OCI-M1 (cell line): Measurements from ENCODE around the gene CBL.

ENCODE experiments used
- DNase-seq: peaks from one replicate; lab custom pipeline; 2025; lab: John Stamatoyannopoulos, UW

Gene CBL

DNA sequence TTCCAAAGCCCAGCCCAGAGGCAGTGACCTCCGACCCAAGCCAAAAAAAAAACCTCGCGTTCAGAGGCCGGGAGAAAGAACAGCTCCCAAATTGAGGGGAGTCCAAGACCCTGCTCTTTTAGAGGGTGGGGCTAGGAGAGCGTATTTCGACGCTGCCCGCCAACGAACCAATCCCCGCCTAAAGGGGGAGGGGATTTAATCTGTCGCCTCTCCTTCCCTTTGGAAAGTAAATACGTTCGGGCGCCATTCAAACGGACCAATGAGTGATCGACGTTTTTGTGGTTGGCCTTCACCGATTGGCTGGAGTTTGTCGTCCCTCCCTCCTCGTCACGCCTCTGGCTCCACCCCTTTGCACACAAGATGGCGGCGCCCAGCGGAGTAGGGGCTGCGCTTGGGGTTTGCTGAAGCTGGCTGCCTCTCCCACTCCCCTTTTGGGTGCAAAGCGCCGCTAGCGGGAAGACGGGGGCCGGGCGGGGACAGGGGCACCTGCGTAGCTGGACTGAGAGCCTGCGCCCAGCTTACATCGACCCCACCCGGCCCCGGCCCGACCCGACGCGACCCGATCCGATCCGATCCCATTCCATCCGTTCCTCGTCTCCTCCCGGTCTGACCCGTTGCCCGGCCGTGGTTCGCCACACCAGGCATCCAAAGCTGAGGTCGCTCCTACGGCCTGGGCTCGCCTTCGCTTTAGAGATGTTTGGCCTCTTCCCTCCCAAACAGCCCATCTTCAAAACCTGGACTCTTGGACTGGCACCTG, 128.2 kb downstream of the CBL start, which contains the start of gene RNF26:
Gene RNF26 (plus strand): TSS at position 354 of the 757 bp plus-strand sequence. CDS start 596 bp downstream, outside the sequence.
- DNase-seq, result peak; percentile 100

DNA sequence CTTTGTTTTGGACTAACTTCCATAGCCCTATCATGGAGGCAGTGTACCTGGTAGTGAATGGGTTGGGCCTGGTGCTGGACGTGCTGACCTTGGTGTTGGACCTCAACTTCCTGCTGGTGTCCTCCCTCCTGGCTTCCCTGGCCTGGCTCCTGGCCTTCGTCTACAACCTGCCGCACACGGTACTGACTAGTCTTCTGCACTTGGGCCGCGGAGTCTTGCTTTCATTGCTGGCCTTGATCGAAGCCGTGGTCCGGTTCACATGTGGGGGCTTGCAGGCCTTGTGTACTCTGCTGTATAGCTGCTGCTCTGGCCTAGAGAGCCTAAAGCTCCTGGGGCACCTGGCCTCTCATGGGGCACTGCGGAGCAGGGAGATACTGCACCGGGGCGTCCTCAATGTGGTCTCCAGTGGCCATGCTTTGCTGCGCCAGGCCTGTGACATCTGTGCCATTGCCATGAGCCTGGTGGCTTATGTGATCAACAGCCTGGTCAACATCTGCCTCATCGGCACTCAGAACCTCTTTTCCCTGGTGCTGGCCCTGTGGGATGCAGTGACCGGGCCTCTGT, 129.0 kb downstream of the CBL start:
- DNase-seq, result no peak

DNA sequence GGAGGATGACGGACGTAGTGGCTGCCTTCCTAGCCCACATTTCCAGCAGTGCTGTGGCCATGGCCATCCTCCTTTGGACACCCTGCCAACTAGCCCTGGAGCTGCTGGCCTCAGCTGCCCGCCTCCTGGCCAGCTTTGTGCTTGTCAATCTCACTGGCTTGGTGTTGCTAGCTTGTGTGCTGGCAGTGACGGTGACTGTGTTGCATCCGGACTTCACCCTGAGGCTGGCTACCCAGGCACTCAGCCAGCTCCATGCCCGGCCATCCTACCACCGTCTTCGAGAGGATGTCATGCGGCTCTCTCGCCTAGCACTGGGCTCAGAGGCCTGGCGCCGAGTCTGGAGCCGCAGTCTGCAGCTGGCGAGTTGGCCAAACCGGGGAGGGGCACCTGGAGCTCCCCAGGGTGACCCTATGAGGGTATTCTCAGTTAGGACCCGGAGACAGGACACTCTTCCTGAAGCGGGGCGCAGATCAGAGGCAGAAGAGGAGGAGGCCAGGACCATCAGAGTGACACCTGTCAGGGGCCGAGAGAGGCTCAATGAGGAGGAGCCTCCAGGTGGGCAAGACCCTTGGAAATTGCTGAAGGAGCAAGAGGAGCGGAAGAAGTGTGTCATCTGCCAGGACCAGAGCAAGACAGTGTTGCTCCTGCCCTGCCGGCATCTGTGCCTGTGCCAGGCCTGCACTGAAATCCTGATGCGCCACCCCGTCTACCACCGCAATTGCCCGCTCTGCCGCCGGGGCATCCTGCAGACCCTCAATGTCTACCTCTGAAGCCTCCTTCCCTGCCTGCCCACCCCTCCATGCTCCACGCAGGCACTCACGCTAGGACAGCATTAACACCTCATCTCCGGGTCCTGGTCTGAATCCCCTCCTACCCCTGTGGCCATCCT, 129.8 kb downstream of the CBL start:
- DNase-seq, result no peak

DNA sequence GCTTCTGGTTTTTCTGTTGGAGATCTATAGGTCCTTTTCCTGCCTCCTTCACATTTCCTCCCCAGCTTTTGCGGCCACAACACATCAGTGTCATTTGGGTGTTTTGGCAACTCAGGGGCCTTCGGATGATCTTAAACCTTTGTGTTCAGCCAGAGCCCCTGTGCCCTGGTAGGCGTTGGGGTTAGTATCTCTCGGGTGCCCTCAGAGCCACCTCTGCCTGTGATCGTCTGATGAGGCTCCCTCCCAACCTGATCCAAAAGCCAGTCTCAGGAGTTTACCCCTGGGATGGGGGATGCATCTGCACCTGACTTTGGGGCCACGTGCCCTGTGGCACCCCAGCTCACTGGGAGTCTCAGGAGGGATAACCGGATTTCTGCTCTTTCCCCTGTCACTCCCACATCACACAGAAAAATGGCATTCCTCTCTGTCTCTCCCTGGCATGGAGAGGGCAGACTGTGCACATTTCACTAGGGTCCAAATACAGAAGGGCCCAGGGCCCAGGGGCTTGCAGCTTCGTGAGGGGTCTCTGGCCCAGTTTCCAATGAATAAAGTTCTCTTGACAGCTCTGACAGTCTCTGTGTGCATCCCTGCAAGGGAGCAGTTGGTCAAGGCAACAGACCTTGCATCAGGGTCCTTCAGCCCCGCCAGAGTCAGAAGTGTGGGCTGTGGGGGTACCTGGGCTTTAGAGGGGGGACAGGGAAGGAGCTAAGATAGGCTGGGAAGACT, 130.8 kb downstream of the CBL start:
- no peak for DNase-seq

DNA sequence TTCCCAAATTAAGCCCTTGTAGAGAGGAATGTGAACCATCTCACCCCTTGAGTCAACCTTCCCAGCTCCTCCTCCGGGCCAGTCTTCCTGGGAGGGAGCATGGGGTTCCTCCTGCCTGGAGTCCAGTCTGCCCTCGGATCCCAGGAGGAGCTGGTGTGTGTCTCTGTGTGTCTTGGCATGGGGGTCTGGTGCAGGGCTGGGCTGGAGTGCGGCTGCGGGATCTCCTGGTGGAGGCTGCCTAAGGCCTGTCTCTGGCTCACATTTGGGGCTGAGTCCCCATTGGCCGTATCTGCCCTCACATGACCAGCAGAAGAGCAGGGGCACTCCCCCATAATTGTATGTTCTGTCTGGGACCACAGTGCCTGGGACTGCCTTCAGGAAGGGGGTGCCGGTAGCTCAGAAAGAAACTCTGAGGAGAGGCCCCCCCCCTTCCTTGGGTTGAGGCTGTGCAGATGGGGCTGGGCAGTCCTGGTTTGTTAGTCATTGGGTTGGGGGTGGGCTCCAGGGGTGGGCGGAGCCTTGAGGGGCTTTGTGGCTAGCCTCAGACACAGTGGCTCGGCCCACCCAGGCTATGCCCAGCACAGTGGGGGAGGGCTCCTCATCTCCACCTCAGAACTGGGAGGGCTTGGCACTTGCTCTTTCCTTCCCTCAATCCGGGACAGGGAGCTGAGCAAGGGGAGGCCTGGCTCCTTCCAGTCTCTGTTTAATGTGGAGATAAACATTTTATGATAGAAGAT, 131.6 kb downstream of the CBL start:
- DNase-seq, result peak; percentile 68

DNA sequence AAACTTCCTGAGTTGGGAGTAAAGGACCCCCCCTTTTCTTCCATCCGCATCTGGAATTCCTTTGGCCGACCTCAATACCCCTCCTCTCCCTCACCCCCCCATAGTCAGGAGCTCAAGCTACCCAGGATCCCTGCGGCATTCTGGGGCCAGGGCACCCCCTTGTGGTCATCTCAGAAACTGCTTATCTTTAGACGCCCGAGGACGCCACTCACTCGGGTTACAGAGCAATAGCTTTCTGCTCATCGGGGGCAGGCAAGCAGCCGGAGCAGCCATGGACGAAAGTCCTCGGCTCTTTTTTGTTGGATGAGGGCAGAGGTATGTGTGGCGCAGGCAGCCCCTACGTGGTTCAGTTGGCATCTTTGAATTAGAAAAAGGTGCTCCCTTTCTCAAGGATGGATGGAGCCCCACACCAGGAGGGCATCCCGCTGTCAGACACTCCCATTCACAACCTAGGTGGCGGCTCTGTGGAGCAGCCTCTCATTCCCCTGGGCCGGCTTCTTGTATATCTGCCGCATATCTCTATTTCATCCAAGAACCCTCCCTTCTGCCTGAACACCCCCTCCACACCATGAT, 132.3 kb downstream of the CBL start:
- DNase-seq, result peak; percentile 94

DNA sequence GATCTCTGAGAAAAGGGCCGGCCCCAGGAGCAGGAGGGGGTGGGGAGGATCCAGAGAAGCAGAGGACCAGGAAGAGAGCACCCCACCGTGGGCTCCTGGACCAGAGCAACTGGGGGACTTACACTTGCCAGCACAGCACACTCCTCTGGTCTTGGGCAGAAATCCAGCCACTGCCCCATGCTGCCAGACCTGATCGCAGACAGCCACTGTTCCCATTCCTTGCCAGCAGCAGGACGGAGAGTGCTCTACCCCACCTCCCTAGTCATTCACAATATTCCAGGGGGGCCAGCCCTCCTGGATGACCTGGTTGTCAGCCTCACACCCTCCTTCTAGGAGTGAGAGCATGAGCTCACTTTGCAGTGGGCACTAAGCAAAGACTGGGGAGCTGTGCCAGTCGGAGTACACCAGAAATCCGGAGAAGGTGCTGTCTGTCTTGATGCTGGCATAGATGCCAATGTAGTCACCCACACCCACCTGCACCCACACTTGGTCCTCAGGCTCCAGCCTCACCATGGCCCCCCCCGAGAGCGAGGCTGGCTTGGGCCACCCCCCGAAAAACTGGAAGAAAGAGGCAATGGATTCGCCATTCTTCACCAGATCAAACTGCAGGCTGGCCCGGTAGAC, 132.9 kb downstream of the CBL start:
- DNase-seq, result no peak

DNA sequence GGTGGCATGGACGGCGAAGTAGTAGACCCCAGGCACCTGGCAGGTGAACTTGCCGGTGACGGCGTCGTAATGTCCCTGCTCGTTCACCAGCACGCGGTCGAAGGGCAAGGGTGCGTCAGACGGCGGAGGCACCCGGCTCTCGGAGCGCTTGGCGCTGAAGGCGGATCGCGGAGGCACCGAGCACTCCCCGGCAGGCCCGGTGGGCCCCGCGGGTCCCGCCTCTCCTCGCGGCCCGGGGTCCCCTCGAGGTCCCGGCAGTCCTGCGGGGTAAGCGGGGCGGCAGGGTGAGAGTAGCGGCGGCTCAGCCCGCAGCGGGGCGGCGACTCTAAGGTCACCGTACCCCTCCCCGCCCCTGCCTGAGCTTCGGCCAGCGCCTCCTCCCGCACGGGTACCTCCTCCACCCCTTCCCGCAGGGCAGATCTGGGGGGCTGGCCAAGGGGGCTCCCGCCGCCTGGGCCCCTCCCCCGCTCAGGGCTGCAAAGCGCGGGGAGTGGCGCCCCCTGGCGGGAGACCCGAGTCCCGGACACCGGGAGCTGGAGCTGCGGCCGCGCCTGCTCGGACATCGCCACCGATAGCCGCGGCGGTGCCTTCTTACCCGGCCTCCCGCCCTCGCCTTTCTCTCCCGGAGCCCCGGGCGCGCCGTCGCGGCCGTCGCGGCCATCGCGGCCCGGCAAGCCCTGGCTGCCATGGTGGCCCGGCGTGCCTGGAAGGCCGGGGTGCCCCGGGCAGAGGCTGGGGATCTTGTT, 133.6 kb downstream of the CBL start:
- DNase-seq, result peak; percentile 69

DNA sequence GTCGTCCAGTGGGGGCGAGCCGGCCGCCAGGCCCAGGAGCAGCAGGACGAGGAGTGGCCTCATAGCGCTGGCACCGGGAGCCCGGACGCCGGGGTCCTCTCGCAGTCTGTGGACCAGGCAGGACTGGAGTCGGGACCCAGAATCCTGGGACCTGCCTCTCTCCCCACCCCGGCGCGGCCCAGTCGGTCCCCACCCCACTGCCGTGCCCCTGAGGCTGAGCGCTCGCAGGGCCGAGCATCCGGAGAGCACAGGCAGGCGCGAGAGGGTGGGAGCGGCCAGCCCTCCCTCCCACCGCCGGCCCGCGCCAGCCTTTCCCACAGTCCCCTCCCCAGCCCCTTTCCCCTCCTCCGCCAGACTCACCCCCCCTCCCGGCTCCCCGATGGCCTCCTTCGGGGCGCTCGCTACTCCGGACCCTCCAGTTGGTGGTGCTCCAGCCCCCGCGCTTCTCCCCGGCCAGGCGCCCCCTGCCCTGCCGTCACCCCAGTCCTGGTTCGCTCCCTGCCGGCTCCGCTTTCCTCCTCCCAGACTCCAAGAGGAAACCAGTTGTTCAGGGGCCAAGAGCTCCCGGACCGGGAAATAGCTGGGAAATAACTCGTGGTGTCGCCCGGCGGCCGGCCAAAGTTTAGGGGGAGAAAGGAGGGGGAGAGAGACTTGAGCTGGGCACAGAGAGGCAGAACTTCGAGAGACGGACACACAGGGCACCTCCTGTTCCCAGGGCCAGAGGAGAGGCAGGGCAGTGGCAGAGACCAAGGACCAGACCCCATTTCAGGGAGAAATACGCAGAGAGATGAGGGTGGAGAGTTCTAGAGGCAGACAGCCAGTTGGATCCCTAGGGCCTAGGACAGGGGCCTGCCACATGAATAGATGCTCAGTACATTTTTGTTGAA, 134.4 kb downstream of the CBL start, which contains the start of gene C1QTNF5:
Gene C1QTNF5 (minus strand): TSS at position 549 of the 887 bp plus-strand sequence. CDS start 486 bp downstream, at position 63.
- DNase-seq, result no peak

DNA sequence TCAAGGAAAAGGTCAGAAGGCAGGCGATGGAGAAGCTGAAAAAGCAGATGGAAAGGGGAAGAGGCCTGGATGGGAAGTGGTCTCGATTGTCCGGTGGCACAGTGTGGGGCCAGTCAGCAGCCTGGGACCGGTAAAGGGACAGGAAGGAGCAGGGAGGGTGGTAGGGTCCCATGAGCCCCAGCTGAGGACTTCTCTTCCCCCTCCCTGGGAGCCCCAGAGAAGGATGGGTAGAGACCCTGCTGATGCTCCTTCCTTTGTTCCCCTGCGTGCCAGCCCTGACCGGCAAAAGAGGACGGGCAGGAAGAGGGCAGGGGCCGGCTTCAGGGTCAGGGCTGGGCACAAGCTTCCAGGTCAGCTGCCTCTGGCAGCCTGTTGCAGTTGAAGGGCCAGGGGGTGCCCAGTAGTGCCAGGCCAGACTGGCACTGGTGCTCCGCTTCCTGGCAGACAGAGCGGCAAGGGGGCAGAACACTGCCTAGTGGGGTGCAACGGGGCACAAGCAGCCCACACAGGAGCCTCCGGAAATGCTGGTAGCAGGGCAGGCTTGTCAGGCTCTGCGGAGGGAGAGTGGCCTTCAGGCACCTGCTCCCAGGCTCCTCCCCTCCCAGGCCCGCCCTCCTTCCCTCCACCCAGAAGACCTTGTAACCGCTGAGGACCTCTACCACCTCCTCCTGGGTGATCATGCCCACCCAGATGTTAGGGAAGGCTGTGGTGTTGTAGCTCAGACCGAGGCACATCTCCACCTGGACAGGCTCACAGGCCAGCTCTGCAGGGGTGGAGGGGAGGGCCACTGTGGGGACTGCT, 135.3 kb downstream of the CBL start:
- no peak for DNase-seq

DNA sequence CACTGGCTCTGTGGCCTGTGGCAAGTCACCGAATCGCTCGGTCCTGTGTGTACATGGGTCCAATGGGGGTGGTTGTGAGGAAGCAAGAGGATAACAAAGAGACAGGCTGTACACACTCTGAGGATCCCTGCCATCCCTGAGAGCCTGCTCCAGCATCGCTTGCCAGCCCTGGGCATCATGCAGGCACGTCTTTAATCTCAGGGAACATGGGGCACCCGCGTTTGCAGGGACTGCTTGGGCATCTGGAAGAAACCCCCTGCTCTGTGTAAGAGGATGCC, 135.8 kb downstream of the CBL start:
- no peak for DNase-seq

DNA sequence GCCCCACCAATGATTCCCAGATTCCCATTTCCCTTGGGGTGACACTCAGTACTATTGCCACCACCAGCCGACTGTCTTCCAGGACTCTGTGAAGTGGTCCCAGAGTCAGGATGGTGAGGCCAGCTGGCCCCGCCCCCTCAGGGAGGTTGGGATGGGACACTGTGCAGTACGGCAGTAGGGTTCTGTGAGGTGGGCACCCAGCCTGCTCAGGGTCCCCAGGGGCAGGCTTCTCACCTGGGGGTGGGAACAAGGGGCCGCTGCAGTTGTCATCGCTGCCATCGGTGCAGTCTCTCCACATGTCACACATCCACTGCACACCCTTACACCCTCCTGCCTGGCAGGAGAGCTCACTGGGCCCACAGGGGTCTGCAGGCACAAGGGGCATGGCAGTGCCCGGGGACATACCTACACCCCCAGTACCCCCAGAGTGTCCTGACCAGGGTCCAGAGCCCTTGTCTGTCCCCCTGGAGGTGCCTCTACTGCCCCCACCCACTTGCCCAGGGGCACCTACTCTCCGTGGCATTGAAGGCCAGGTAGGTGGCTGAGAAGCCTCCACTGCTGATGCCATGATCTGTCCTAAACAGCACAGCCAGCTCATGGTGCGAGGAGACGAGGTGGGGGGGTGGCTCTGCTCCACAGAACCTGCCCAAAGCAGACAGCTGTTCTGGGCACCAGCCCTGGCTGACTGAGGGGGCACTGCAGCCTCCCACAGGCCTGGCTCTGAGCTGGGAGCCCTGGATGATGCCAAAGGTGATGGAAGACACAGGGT, 136.4 kb downstream of the CBL start:
- no peak for DNase-seq

DNA sequence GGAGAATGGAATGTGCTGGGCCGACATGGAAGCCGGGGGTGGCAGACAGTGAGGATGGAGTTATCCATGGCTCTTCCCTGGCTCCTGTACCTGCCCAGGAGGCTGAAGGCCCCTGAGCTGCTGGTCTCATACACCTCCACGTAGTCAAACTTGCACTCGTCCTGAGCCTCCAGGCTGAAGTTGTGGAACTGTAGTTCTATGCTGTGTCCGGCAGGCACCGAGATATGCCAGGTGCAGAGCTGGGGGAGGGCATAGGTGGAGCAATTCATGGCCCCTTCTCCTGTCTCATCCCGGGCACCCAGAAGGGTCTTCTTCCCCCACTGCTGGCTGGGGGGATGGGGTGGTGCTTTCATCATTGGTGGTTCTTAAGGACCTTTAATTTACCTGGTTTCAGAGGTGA, 137.6 kb downstream of the CBL start:
- no peak for DNase-seq

DNA sequence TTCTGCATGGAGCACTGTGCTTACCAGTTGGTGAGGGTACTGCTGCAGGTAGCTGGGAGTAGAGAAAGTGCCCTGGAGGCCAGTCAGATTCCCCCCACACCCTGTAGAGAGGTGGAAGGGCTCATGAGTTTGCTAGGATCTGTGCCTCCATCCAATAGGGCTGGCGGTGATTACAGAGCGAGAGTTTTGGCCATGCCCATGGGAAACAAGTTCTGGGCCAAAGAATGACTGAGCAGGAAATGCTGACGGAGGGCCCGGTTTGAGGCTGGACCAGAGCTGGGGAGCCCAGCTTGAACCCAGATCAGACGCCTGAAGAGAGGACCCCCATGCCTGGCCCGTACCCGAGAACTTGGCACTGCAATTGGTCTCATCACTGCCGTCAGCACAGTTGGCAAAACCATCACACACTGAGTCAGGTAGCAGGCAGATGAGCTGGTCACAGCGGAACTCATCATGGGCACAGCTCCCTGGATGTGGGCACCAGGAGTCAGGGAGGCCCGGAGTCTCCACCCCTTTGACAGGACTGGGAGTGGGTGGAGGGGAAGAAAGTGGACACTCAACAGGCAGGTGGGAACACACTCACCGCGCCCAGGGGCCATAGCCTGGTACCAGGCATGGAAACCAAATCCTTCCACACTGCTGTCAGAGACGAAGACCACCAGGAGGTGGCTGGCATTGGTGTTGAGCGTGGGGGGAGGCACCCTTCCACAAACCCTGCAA, 138.3 kb downstream of the CBL start:
- DNase-seq, result no peak

DNA sequence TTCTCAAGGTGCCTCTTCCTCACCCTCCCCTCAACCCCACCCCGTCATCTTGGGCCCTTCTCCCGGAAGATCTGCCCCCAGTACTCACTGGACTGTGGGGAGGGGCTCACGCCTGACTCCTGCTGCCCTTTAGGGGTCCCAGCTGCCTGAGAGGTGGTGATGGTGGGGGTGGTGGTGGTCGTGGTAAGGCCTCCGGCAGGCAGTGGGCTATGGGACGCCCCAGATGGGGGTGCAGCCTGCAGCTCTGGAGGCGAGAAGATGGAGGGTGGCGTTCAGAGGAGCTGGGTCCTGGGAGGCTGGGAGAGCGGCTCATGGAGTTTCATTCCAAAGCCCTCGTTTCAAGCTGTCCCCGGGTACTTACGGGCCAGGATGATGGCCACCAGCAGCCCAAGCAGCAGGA, 139.5 kb downstream of the CBL start:
- no peak for DNase-seq

DNA sequence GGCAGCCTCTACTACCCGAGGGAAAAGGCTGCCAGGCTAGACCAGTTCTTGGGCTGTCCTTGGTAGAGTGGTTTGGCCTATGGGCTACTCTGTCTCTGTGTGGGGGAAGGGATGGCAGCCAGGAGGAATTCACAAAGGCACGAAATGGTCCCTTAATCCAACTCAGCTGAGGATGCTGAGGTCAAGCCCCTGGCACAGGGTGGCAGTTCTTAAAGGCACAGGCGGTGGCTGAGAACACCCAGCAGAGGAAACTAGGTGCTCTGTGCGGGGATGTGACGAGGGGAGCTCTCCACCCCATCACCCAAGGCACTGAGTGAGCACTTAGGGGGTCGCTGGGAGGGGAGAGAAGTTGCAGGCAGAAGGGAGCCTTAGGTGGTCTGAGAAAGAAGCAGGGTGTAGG, 140.5 kb downstream of the CBL start, which contains the start of gene MFRP:
Gene MFRP (minus strand): TSS at position 101 of the 400 bp plus-strand sequence. CDS start 192 bp downstream, outside the sequence.
- no peak for DNase-seq
